IPS DF 19.7 (cell line): Measurements from ENCODE around the gene CDC42SE2.

Experiments
- DNase-seq: peaks from one replicate; pipeline ENCODE4 v3.0.0-alpha.2; 2013; ENCODE audit warnings: low read depth, low spot score

CDC42SE2 gene

GRCh38 chr5:131431794-131432193 lies 167.9 kb downstream of the CDC42SE2 start:
- DNase-seq: no peak

GRCh38 chr5:131433109-131433508 lies 169.3 kb downstream of the CDC42SE2 start:
- DNase-seq: no peak

- DNase-seq: no peak
Measured at GRCh38 chr5:131436081-131436480, 172.2 kb downstream of the CDC42SE2 start.

GRCh38 chr5:131441184-131441583 lies 177.3 kb downstream of the CDC42SE2 start:
- no peak for DNase-seq
